GM18508 (cell line): Measurements from ENCODE around the gene HDGFL2.
"Not testable (repeated sequence)": the region's sequence is repeated elsewhere in the genome, so short reads cannot be mapped to it uniquely, and the experiment has no call there.

Experiments
- ATAC-seq: cut with Tn5 transposase; IDR thresholded peaks from one replicate; pipeline ENCODE4 v1.9.1; 2021; ENCODE audit warnings: moderate number of reproducible peaks; ENCODE audit not compliant: insufficient read depth, unreplicated experiment

HDGFL2 gene

GRCh38 chr19:4528843-4529242 lies 56.7 kb downstream of the HDGFL2 start:
- ATAC-seq, result no peak

- no peak for ATAC-seq
Measured at GRCh38 chr19:4529924-4530522, 57.9 kb downstream of the HDGFL2 start.

- ATAC-seq, result no peak
Measured at GRCh38 chr19:4531562-4532165, 59.6 kb downstream of the HDGFL2 start.

GRCh38 chr19:4533334-4533733 lies 61.2 kb downstream of the HDGFL2 start:
- no peak for ATAC-seq

- ATAC-seq, result no peak
Measured at GRCh38 chr19:4533835-4534424, 61.8 kb downstream of the HDGFL2 start.

GRCh38 chr19:4534836-4535658 lies 63.0 kb downstream of the HDGFL2 start, which contains the start of gene PLIN5:
Gene PLIN5, minus strand, starts transcription at chr19:4535224. Its CDS starts 1,150 bp downstream, at chr19:4534074.
- no peak for ATAC-seq

GRCh38 chr19:4536798-4537197 lies 64.7 kb downstream of the HDGFL2 start:
- ATAC-seq, result no peak

- ATAC-seq, result no peak
Measured at GRCh38 chr19:4537953-4538600, 66.0 kb downstream of the HDGFL2 start.

GRCh38 chr19:4538601-4538954 lies 66.5 kb downstream of the HDGFL2 start:
- ATAC-seq, result no peak

GRCh38 chr19:4539169-4539692 lies 67.1 kb downstream of the HDGFL2 start:
- no peak for ATAC-seq

GRCh38 chr19:4539693-4540581 lies 67.8 kb downstream of the HDGFL2 start, which contains the start of gene LRG1:
Gene LRG1, minus strand, starts transcription at chr19:4540036. Its CDS starts 23 bp downstream, at chr19:4540013.
- ATAC-seq, result no peak

GRCh38 chr19:4541114-4541805 lies 69.2 kb downstream of the HDGFL2 start:
- no peak for ATAC-seq

GRCh38 chr19:4541806-4542145 lies 69.7 kb downstream of the HDGFL2 start:
- not testable (repeated sequence) for ATAC-seq

GRCh38 chr19:4542896-4543841 lies 71.1 kb downstream of the HDGFL2 start:
- no peak for ATAC-seq

GRCh38 chr19:4543842-4544647 lies 71.9 kb downstream of the HDGFL2 start:
- ATAC-seq, result no peak

- no peak for ATAC-seq
Measured at GRCh38 chr19:4547303-4548237, 75.5 kb downstream of the HDGFL2 start.
